Breast epithelium (tissue), 4 donors: ENCODE data around the gene ORMDL3. TPM values are rescaled to one million over a fixed set of nuclear protein-coding genes. Genes with fewer than 3 reads are reported as not detected.
"Not testable (repeated sequence)": the region's sequence is repeated elsewhere in the genome, so short reads cannot be mapped to it uniquely, and the experiment has no call there.

Experiments used
- DNase-seq, 2 donors: peaks; one replicate each; pipeline ENCODE4 v3.0.0-alpha.2; 2019; ENCODE audit warnings: low spot score in 2 of 2
- H3K27ac ChIP-seq, 2 donors: fragments of 200-600 bp; sonication (generic) in 1 of 2; one replicate each; pipeline ENCODE4 v1.5.1; 2016 to 2019; ENCODE audit warnings: mild to moderate bottlenecking in 1 of 2
- H3K27me3 ChIP-seq, 2 donors: fragments of 200-600 bp; sonication (generic) in 1 of 2; one replicate each; pipeline versions ENCODE4 v1.5.1 to v1.6.0; 2017 to 2019; ENCODE audit warnings: control low read depth in 1 of 2, mild to moderate bottlenecking in 1 of 2
- H3K36me3 ChIP-seq: fragments of 200-600 bp; one replicate; pipeline ENCODE4 v1.5.1; 2019
- H3K4me1 ChIP-seq, 2 donors: fragments of 200-600 bp; sonication (generic); one replicate each; pipeline ENCODE4 v1.5.1; 2016 to 2019; ENCODE audit warnings: control low read depth in 1 of 2
- H3K4me3 ChIP-seq, 3 donors: fragments of 200-600 bp; sonication (generic); 1 replicate in 2 of 3; 2 replicates in 1 of 3; pipeline ENCODE4 v1.5.1; 2016 to 2019; ENCODE audit warnings: mild to moderate bottlenecking in 3 of 3, moderate library complexity in 2 of 3
- H3K9me3 ChIP-seq, 2 donors: fragments of 200-600 bp; sonication (generic) in 1 of 2; one replicate each; pipeline ENCODE4 v1.5.1; 2016 to 2019; ENCODE audit warnings: control low read depth in 1 of 2
- POLR2A ChIP-seq: fragments of 450-650 bp; IDR thresholded peaks from one replicate; pipeline ENCODE4 v1.6.1; 2016; ENCODE audit warnings: antibody characterized with exemption, mild to moderate bottlenecking, moderate library complexity
- POLR2AphosphoS5 ChIP-seq, 3 donors: sonication (generic); formaldehyde crosslinking; IDR thresholded peaks; one replicate each; pipeline ENCODE4 v1.6.1; 2017; ENCODE audit warnings: antibody characterized with exemption in 3 of 3
- intact Hi-C: fragments of 100-400 bp; cut with DNase I; formaldehyde crosslinking; loops from one replicate; pipeline ENCODE4 v1.15.1; 2023; ENCODE audit warnings: low total_unique reads
- total RNA-seq, 3 donors: library from RNA; depleted of rRNA; stranded (reverse); fragments of >200 nt; gene quantifications; one replicate each; pipeline ENCODE4 v1.1.0, GENCODE V29; 2016
- TF ChIP-seq, protein P1 (sequence below), 3 donors: fragments of 450-650 bp; IDR thresholded peaks; one replicate each; pipeline ENCODE4 v1.5.1; 2016 to 2017; ENCODE audit warnings: antibody characterized with exemption in 3 of 3, mild to moderate bottlenecking in 3 of 3, moderate library complexity in 3 of 3

Gene ORMDL3
- total RNA-seq, 3 donors from 2014 or later: 90.5 to 158 (median 104) TPM

GRCh38 chr17:39894681-39895376, 32.6 kb downstream of the ORMDL3 start:
- no peaks in the 10 kb centered on the region for H3K36me3 ChIP-seq
- no peaks in the 10 kb centered on the region for H3K27me3 ChIP-seq
- H3K4me1 ChIP-seq: no peaks in the 10 kb centered on the region
- H3K4me3 ChIP-seq: no peak overlapping the region
- no peak overlapping the region for H3K27ac ChIP-seq
- intact Hi-C loops: no loop called here
- DNase-seq: no peak
- TF ChIP-seq POLR2A: no peak
- TF ChIP-seq, protein P1, sequence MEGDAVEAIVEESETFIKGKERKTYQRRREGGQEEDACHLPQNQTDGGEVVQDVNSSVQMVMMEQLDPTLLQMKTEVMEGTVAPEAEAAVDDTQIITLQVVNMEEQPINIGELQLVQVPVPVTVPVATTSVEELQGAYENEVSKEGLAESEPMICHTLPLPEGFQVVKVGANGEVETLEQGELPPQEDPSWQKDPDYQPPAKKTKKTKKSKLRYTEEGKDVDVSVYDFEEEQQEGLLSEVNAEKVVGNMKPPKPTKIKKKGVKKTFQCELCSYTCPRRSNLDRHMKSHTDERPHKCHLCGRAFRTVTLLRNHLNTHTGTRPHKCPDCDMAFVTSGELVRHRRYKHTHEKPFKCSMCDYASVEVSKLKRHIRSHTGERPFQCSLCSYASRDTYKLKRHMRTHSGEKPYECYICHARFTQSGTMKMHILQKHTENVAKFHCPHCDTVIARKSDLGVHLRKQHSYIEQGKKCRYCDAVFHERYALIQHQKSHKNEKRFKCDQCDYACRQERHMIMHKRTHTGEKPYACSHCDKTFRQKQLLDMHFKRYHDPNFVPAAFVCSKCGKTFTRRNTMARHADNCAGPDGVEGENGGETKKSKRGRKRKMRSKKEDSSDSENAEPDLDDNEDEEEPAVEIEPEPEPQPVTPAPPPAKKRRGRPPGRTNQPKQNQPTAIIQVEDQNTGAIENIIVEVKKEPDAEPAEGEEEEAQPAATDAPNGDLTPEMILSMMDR (IDR thresholded peaks at IDR 0.05): no peak
- TF ChIP-seq POLR2AphosphoS5 (IDR thresholded peaks at IDR 0.05): no peak
- H3K9me3 ChIP-seq: no peaks in the 10 kb centered on the region

DNA sequence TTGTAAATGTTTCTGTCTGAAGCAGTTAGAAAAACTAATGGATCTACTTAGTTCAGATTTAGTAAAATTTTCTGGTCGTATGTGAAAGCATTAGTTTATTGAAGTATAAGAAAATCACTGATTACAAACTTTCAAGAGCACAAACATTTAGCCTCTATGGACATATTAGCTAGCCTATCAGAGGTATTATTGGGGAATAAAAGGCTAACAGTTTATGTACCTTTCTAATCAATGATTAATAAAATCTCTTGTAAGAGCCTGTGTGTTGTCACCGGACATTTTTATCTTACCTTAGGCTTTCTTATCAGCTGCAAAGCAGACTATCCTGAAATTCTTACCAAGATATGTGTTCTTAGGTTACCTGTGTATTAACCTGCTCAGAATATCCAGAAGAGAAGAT, 38.2 kb downstream of the ORMDL3 start:
- DNase-seq: no peak
- no peaks in the 10 kb centered on the region for H3K27me3 ChIP-seq
- no peak overlapping the region for H3K4me3 ChIP-seq
- no peaks in the 10 kb centered on the region for H3K36me3 ChIP-seq
- H3K9me3 ChIP-seq: no peaks in the 10 kb centered on the region
- TF ChIP-seq, protein P1 (IDR thresholded peaks at IDR 0.05): no peak
- no peak for TF ChIP-seq POLR2A
- no peak for TF ChIP-seq POLR2AphosphoS5 (IDR thresholded peaks at IDR 0.05)
- no peaks in the 10 kb centered on the region for H3K4me1 ChIP-seq
- H3K27ac ChIP-seq: no peak overlapping the region
- intact Hi-C loops: no loop called here

GRCh38 chr17:39887078-39887477, 40.3 kb downstream of the ORMDL3 start:
- intact Hi-C loops: no loop called here
- H3K27me3 ChIP-seq: no peaks in the 10 kb centered on the region

DNA sequence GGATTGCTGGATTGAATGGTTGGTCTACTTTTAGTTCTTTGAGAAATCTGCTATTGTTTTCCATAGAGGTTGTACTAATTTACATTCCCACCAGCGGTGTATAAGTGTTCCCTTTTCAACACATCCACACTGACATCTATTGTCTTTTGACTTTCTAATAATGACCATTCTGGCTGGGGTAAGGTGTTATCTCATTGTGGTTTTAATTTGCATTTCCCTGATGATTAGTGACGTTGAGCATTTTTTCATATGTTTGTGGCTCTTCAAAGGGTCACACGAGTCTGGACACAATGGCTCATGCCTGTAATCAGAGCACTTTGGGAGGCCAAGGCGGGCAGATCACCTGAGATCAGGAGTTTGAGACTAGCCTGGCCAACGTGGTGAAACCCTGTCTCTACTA, 41.3 kb downstream of the ORMDL3 start:
- H3K36me3 ChIP-seq, H3K27ac ChIP-seq, H3K4me3 ChIP-seq, H3K27me3 ChIP-seq, DNase-seq, H3K4me1 ChIP-seq, H3K9me3 ChIP-seq, intact Hi-C loops: not testable (repeated sequence)

More at GRCh38 chr17:39887078-39887477, 40.3 kb downstream of the ORMDL3 start:
- no peak for DNase-seq
- Histone ChIP-seq H3K36me3 (no peaks in the 10 kb centered on the region), H3K4me3 (no peak overlapping the region), H3K9me3 (no peaks in the 10 kb centered on the region), H3K4me1 (no peaks in the 10 kb centered on the region), H3K27ac (no peak overlapping the region)
- TF ChIP-seq, protein P1 (IDR thresholded peaks at IDR 0.05): no peak
- no peak for TF ChIP-seq POLR2A
- no peak for TF ChIP-seq POLR2AphosphoS5 (IDR thresholded peaks at IDR 0.05)

- H3K4me3 ChIP-seq: no peak overlapping the region
- peaks cover 0 to 5% of the 10 kb centered on the region in 2 donors for H3K27me3 ChIP-seq
- TF ChIP-seq, protein P1 (IDR thresholded peaks at IDR 0.05): peak in 1 of 3 donors; percentile 43
- no peak for TF ChIP-seq POLR2AphosphoS5 (IDR thresholded peaks at IDR 0.05)
- intact Hi-C loops: no loop called here
- no peaks in the 10 kb centered on the region for H3K36me3 ChIP-seq
- no peaks in the 10 kb centered on the region for H3K4me1 ChIP-seq
- no peak overlapping the region for H3K27ac ChIP-seq
- H3K9me3 ChIP-seq: no peaks in the 10 kb centered on the region
- DNase-seq: no peak
Measured at GRCh38 chr17:39872751-39873150, 54.6 kb downstream of the ORMDL3 start.
